Measurements from ENCODE around the gene WDR4. TPM values are rescaled to one million over a fixed set of nuclear protein-coding genes. Genes with fewer than 3 reads are reported as not detected.

Gene WDR4
- total RNA-seq, 1 experiment from 2014 or later, result 42.6 TPM

DNA sequence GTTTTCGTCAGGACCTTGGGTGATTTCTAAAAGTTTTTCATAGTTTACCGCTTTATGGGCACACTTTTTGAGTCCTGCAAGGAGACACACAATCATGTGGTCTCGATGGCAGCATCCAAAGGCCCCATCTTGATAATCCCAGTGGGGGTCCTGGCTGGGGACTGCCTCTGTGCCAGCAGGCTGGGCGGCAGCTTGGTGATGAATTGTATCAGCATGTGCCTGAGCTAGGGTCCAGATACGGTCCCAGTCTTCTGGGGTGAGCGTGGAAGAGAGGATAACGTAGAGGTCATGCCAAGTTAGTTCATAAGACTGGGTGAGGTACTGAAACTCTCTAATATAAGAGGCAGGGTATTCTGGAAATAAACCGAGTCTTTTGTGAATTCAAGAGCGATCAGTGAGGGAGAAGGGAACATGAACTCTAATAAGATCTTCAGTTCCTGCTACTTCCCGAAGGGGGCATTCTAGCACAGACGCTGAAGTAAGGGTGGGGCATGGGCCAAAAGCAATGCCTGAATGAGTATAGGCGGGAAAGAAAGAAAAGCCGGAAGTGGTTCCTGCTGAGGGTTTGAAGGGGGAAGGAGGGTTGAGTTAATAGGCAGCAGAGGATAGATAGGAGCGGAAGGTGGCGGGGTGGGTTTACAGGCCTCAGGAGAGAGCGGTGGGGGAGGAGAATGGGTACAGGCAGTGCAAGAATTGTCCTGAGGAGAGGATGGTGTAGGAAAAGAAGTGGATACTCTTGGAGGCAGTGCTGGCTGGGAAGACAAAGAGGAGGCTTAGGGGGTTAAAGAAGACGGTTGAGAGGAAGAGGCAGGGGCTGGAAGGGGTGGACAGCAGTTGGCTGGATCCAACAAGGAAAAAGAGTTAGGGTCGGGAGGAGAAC is 44.5 kb upstream of the WDR4 start (continued):
- TF ChIP-seq, protein P1, sequence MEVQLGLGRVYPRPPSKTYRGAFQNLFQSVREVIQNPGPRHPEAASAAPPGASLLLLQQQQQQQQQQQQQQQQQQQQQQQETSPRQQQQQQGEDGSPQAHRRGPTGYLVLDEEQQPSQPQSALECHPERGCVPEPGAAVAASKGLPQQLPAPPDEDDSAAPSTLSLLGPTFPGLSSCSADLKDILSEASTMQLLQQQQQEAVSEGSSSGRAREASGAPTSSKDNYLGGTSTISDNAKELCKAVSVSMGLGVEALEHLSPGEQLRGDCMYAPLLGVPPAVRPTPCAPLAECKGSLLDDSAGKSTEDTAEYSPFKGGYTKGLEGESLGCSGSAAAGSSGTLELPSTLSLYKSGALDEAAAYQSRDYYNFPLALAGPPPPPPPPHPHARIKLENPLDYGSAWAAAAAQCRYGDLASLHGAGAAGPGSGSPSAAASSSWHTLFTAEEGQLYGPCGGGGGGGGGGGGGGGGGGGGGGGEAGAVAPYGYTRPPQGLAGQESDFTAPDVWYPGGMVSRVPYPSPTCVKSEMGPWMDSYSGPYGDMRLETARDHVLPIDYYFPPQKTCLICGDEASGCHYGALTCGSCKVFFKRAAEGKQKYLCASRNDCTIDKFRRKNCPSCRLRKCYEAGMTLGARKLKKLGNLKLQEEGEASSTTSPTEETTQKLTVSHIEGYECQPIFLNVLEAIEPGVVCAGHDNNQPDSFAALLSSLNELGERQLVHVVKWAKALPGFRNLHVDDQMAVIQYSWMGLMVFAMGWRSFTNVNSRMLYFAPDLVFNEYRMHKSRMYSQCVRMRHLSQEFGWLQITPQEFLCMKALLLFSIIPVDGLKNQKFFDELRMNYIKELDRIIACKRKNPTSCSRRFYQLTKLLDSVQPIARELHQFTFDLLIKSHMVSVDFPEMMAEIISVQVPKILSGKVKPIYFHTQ (CRISPR knock-in tag; IDR thresholded peaks at IDR 0.05), result no peak
- TF ChIP-seq FOXJ3 (CRISPR knock-in tag; IDR thresholded peaks at IDR 0.05; ENCODE audit: borderline replicate concordance), result no peak
- TF ChIP-seq, protein P2, sequence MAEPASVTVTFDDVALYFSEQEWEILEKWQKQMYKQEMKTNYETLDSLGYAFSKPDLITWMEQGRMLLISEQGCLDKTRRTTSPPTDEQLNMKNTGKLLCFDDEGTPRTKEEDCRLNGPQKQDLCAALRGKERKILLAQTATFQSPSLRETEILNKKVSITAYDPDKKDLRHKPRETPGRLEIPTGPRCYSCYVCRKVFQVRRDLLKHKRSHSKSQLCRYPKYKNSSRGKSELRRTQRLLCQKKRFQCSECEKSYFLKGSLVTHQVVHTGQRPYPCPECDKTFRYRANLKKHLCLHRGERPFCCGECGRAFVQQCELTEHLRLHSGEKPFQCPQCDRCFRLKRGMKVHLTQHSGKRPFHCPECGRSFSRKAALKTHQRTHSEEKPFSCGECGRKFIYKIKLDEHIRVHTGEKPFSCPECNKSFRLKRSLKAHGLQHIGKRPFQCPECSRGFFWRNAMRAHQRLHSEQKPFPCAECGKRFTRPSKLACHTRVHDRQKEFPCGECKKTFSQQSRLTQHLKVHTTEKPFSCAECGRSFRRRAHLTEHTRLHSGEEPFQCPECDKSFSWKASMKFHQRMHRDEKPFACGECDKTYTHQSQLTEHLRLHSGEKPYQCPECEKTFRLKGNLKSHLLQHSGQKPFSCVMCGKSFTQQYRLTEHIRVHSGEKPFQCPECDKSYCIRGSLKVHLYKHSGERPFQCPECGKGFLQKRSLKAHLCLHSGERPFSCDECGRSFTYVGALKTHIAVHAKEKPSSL (CRISPR knock-in tag; conservative IDR thresholded peaks at IDR 0.05), result no peak

DNA sequence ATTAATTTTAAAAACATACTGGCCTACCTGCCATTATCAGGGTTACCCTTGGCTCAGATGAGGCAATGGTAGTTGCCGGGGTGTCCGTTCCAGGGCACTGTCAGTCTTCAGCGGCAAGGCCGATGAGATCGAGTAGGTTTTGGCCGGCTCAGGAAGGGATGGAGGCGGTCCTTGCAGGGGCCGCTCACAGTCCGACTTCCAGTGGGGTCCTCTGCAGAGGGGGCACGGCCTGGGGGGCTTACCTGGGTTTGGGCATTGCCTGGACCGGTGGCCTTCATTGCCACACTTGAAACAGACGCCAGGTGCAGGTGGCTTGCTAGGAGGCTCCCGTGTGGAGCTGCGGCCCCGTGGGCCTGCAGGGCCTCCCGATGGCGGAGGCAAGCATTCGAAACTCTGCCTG is 43.6 kb upstream of the WDR4 start:
- ATAC-seq, result no peak
- DNase-seq (ENCODE audit: low spot score), result no peak
- peaks cover 7% of the 10 kb centered on the region for H3K36me3 Mint-ChIP-seq
- no peaks in the 10 kb centered on the region for H3K9me3 Mint-ChIP-seq
- ChIA-PET CTCF (interaction anchor here (0.6 to 1.1 kb wide), 6 partner anchors 34 to 70 kb away, joined by 3 to 4 read pairs (median 3); partner anchors contain the start of gene PKNOX1), POLR2A (no interaction called here)
- peak overlapping the region; percentile 66 for H3K4me3 Mint-ChIP-seq
- H3K27me3 Mint-ChIP-seq (ENCODE audit: low read depth), result no peaks in the 10 kb centered on the region
- H3K4me1 Mint-ChIP-seq, result peaks cover 37% of the 10 kb centered on the region
- H3K27ac Mint-ChIP-seq, result peak overlapping the region; percentile 99; the same call in 1 of the 2 replicates
- TF ChIP-seq, protein P3, sequence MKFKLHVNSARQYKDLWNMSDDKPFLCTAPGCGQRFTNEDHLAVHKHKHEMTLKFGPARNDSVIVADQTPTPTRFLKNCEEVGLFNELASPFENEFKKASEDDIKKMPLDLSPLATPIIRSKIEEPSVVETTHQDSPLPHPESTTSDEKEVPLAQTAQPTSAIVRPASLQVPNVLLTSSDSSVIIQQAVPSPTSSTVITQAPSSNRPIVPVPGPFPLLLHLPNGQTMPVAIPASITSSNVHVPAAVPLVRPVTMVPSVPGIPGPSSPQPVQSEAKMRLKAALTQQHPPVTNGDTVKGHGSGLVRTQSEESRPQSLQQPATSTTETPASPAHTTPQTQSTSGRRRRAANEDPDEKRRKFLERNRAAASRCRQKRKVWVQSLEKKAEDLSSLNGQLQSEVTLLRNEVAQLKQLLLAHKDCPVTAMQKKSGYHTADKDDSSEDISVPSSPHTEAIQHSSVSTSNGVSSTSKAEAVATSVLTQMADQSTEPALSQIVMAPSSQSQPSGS (CRISPR knock-in tag; IDR thresholded peaks at IDR 0.05; ENCODE audit: borderline replicate concordance, low read depth), result no peak
- TF ChIP-seq EMX1 (CRISPR knock-in tag; IDR thresholded peaks at IDR 0.05) (no peak), ZNF232 (CRISPR knock-in tag; IDR thresholded peaks at IDR 0.05) (no peak), NFYB (CRISPR knock-in tag; conservative IDR thresholded peaks at IDR 0.05; ENCODE audit: low read depth) (no peak), ZNF423 (CRISPR knock-in tag; IDR thresholded peaks at IDR 0.05) (no peak), RELA (CRISPR knock-in tag; IDR thresholded peaks at IDR 0.05; ENCODE audit: borderline replicate concordance) (no peak), FOXJ3 (CRISPR knock-in tag; IDR thresholded peaks at IDR 0.05; ENCODE audit: borderline replicate concordance) (no peak), SMAD4 (CRISPR knock-in tag; IDR thresholded peaks at IDR 0.05) (no peak), ZNF671 (CRISPR knock-in tag; IDR thresholded peaks at IDR 0.05) (no peak), ZNF121 (CRISPR knock-in tag; IDR thresholded peaks at IDR 0.05) (no peak), TEAD4 (CRISPR knock-in tag; IDR thresholded peaks at IDR 0.05) (no peak), GABPB1 (CRISPR knock-in tag; IDR thresholded peaks at IDR 0.05) (no peak), HMGA2 (CRISPR knock-in tag; IDR thresholded peaks at IDR 0.05) (no peak), TEAD1 (CRISPR knock-in tag; IDR thresholded peaks at IDR 0.05) (no peak)
- TF ChIP-seq, protein P4, sequence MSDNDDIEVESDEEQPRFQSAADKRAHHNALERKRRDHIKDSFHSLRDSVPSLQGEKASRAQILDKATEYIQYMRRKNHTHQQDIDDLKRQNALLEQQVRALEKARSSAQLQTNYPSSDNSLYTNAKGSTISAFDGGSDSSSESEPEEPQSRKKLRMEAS (CRISPR knock-in tag; IDR thresholded peaks at IDR 0.05), result no peak
- TF ChIP-seq, protein P5, sequence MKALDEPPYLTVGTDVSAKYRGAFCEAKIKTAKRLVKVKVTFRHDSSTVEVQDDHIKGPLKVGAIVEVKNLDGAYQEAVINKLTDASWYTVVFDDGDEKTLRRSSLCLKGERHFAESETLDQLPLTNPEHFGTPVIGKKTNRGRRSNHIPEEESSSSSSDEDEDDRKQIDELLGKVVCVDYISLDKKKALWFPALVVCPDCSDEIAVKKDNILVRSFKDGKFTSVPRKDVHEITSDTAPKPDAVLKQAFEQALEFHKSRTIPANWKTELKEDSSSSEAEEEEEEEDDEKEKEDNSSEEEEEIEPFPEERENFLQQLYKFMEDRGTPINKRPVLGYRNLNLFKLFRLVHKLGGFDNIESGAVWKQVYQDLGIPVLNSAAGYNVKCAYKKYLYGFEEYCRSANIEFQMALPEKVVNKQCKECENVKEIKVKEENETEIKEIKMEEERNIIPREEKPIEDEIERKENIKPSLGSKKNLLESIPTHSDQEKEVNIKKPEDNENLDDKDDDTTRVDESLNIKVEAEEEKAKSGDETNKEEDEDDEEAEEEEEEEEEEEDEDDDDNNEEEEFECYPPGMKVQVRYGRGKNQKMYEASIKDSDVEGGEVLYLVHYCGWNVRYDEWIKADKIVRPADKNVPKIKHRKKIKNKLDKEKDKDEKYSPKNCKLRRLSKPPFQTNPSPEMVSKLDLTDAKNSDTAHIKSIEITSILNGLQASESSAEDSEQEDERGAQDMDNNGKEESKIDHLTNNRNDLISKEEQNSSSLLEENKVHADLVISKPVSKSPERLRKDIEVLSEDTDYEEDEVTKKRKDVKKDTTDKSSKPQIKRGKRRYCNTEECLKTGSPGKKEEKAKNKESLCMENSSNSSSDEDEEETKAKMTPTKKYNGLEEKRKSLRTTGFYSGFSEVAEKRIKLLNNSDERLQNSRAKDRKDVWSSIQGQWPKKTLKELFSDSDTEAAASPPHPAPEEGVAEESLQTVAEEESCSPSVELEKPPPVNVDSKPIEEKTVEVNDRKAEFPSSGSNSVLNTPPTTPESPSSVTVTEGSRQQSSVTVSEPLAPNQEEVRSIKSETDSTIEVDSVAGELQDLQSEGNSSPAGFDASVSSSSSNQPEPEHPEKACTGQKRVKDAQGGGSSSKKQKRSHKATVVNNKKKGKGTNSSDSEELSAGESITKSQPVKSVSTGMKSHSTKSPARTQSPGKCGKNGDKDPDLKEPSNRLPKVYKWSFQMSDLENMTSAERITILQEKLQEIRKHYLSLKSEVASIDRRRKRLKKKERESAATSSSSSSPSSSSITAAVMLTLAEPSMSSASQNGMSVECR (CRISPR knock-in tag; IDR thresholded peaks at IDR 0.05; ENCODE audit: borderline replicate concordance), result no peak
- TF ChIP-seq, protein P6, sequence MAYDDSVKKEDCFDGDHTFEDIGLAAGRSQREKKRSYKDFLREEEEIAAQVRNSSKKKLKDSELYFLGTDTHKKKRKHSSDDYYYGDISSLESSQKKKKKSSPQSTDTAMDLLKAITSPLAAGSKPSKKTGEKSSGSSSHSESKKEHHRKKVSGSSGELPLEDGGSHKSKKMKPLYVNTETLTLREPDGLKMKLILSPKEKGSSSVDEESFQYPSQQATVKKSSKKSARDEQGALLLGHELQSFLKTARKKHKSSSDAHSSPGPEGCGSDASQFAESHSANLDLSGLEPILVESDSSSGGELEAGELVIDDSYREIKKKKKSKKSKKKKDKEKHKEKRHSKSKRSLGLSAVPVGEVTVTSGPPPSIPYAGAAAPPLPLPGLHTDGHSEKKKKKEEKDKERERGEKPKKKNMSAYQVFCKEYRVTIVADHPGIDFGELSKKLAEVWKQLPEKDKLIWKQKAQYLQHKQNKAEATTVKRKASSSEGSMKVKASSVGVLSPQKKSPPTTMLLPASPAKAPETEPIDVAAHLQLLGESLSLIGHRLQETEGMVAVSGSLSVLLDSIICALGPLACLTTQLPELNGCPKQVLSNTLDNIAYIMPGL (CRISPR knock-in tag; IDR thresholded peaks at IDR 0.05), result no peak
- TF ChIP-seq, protein P7, sequence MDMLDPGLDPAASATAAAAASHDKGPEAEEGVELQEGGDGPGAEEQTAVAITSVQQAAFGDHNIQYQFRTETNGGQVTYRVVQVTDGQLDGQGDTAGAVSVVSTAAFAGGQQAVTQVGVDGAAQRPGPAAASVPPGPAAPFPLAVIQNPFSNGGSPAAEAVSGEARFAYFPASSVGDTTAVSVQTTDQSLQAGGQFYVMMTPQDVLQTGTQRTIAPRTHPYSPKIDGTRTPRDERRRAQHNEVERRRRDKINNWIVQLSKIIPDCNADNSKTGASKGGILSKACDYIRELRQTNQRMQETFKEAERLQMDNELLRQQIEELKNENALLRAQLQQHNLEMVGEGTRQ (CRISPR knock-in tag; IDR thresholded peaks at IDR 0.05), result no peak
- TF ChIP-seq, protein P8, sequence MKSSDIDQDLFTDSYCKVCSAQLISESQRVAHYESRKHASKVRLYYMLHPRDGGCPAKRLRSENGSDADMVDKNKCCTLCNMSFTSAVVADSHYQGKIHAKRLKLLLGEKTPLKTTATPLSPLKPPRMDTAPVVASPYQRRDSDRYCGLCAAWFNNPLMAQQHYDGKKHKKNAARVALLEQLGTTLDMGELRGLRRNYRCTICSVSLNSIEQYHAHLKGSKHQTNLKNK (CRISPR knock-in tag; IDR thresholded peaks at IDR 0.05), result no peak
